ENCODE data around the gene C16orf54. TPM values are rescaled to one million over a fixed set of nuclear protein-coding genes. Genes with fewer than 3 reads are reported as not detected.

C16orf54 gene
- total and polyA plus RNA-seq, 2 of the 4 experiments (the other 2 are of a cell fraction), result not detected

DNA sequence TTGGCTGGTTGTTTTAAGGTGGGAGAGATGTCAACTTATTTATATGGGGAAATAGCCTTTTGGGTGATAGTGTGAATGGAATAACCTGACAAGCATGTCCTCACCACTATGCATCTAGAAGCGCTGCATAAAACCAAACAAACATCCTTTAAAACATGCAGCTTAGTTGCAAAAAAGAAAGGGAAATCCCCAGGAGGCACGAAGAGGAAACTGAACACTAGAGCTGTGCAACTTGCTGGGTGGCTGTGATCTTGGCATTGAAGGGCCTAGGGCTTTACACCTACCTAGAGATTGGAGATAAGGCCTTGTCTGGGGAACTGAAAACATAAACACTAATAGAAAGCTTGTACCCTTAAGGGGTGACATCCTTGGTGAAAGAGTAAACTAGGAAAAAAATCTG, 7.3 kb downstream of the C16orf54 start:
- Histone ChIP-seq H3K27ac (ENCODE audit: insufficient read depth, low read length) (no peak overlapping the region), H3K4ac (ENCODE audit: low read depth, low read length) (no peak overlapping the region), H4K20me1 (ENCODE audit: insufficient read depth, low read length) (no peaks in the 10 kb centered on the region), H3K9me1 (ENCODE audit: insufficient read depth, low read length) (no peaks in the 10 kb centered on the region), H2BK5ac (ENCODE audit: low read depth, low read length, poor library complexity, severe bottlenecking) (no peak overlapping the region), H3K56ac (ENCODE audit: extremely low read depth, insufficient read depth, low read length) (no peak overlapping the region), H3K14ac (replicated peaks; ENCODE audit: low read depth, low read length) (no peak overlapping the region), H2BK20ac (ENCODE audit: low read depth, low read length) (no peak overlapping the region), H3K18ac (ENCODE audit: low read depth, low read length) (no peak overlapping the region), H3K4me1 (ENCODE audit: control insufficient read depth, insufficient read depth, low read length) (no peaks in the 10 kb centered on the region), H3K9me3 (ENCODE audit: control insufficient read depth, insufficient read depth, low read length) (peaks cover 2% of the 10 kb centered on the region; the same call in 1 of the 2 replicates), H2BK120ac (ENCODE audit: low read depth, low read length) (no peak overlapping the region), H3K79me1 (ENCODE audit: low read depth in 1 of 2, low read length in 2 of 2) (no peaks in the 10 kb centered on the region), H4K5ac (ENCODE audit: low read depth, low read length) (no peak overlapping the region), H4K91ac (ENCODE audit: insufficient read depth, low read depth, low read length) (no peak overlapping the region), H3K36me3 (ENCODE audit: control insufficient read depth, insufficient read depth, low read length) (no peaks in the 10 kb centered on the region), H2AK5ac (ENCODE audit: low read depth, low read length) (no peak overlapping the region), H2AFZ (replicated peaks; ENCODE audit: low read length, poor library complexity) (no peak overlapping the region), H3K4me3 (ENCODE audit: insufficient read depth, low read depth, low read length) (no peak overlapping the region), H4K8ac (ENCODE audit: low read depth in 2 of 2, low read length in 2 of 2) (no peak overlapping the region), H3K4me2 (ENCODE audit: low read depth, low read length) (no peak overlapping the region), H3K9ac (ENCODE audit: low read depth, low read length) (no peak overlapping the region), H3K23ac (ENCODE audit: low read depth, low read length) (no peak overlapping the region), H2AK9ac (replicated peaks; ENCODE audit: low read depth, low read length, poor library complexity) (no peak overlapping the region), H3K27me3 (ENCODE audit: control insufficient read depth, insufficient read depth, low read length) (peaks cover 31% of the 10 kb centered on the region), H2BK15ac (ENCODE audit: low read depth, low read length) (no peak overlapping the region)
- TF ChIP-seq MAZ (IDR thresholded peaks at IDR 0.05; ENCODE audit: borderline replicate concordance, low read depth, low read length) (no peak), RCOR1 (IDR thresholded peaks at IDR 0.05; ENCODE audit: insufficient replicate concordance, low read length) (no peak), FOS (IDR thresholded peaks at IDR 0.05; ENCODE audit: low read depth, low read length) (no peak), RAD21 (IDR thresholded peaks at IDR 0.05; ENCODE audit: low read length) (no peak), RFX5 (IDR thresholded peaks at IDR 0.05; ENCODE audit: low read depth, low read length) (no peak), USF2 (IDR thresholded peaks at IDR 0.05; ENCODE audit: low read depth, low read length) (no peak), NFE2L2 (IDR thresholded peaks at IDR 0.05; ENCODE audit: low read depth, low read length) (no peak), BHLHE40 (IDR thresholded peaks at IDR 0.05; ENCODE audit: low read depth, low read length) (no peak), POLR2A (IDR thresholded peaks at IDR 0.05; ENCODE audit: low read depth, low read length) (no peak), SMC3 (IDR thresholded peaks at IDR 0.05; ENCODE audit: low read depth, low read length) (no peak), MXI1 (IDR thresholded peaks at IDR 0.05; ENCODE audit: borderline replicate concordance, low read depth, low read length) (no peak), MAFK (IDR thresholded peaks at IDR 0.05; ENCODE audit: low read depth, low read length) (no peak), ELK1 (IDR thresholded peaks at IDR 0.05; ENCODE audit: borderline replicate concordance, low read depth, low read length) (no peak), CEBPB (IDR thresholded peaks at IDR 0.05; ENCODE audit: low read depth, low read length) (no peak), CHD1 (IDR thresholded peaks at IDR 0.05; ENCODE audit: low read depth, low read length) (no peak)
- TF ChIP-seq, protein P1, sequence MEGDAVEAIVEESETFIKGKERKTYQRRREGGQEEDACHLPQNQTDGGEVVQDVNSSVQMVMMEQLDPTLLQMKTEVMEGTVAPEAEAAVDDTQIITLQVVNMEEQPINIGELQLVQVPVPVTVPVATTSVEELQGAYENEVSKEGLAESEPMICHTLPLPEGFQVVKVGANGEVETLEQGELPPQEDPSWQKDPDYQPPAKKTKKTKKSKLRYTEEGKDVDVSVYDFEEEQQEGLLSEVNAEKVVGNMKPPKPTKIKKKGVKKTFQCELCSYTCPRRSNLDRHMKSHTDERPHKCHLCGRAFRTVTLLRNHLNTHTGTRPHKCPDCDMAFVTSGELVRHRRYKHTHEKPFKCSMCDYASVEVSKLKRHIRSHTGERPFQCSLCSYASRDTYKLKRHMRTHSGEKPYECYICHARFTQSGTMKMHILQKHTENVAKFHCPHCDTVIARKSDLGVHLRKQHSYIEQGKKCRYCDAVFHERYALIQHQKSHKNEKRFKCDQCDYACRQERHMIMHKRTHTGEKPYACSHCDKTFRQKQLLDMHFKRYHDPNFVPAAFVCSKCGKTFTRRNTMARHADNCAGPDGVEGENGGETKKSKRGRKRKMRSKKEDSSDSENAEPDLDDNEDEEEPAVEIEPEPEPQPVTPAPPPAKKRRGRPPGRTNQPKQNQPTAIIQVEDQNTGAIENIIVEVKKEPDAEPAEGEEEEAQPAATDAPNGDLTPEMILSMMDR (conservative IDR thresholded peaks at IDR 0.05; ENCODE audit: low read depth, low read length), result no peak
- in situ Hi-C loops (cut with MboI; ENCODE audit: low sequenced_read_pairs), result no loop called here
- BruUV-seq (replicated peaks), result no TSS peak
- no peak for DNase-seq
- WGBS, 2 experiments (ENCODE audit: extremely low coverage in 2 of 2, insufficient read length in 1 of 2), result no CpG with 5 or more reads among the region's 2 CpGs
- dilution Hi-C loops (cut with HindIII; ENCODE audit: low sequenced_read_pairs, unreplicated experiment), result no loop called here
- intact Hi-C loops (cut with micrococcal nuclease), result loop anchor here (10.0 kb wide), 1 partner anchor 46 kb away; no protein-coding TSS in a partner anchor
- no peak for ATAC-seq (ENCODE audit: low read depth)
- POLR2A ChIA-PET (ENCODE audit: unreplicated experiment), result no interaction called here
- CTCF ChIA-PET, result no interaction called here

Data from IMR-90 (cell line).